Measurements from ENCODE around the gene CERS2.

The CERS2 gene

GRCh38 chr1:150999926-151000325 lies 25.3 kb upstream of the CERS2 start:
- DNase-seq = no peak

DNA sequence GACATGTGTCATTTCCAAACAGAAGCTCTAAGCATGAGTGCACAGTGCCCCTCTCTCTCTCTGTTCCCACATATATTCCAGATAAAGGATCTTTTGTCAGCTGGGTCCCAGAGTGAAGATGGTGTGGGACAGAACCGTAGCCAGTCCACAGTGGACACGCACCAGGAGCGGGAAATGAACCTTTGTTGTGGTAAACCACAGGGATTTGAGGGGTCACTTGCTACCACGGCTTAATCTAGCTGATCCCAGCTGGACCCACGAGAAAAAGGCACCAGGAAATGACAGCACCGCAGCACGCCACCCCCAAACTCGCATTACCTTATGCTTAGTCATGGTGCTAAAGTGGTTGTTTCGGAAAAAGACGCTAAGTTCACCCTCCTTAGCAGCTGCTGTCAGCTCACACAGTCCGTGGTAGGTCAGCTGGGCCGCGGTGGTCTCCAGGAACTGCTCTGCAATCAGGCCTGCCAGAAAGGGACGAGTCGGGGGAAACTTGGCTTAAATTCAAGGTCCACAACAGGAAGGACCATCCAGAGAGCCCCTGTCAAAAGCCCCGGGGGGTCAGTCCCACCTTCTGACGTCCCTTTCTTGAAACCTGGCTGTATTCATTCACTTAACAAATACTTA lies 24.5 kb upstream of the CERS2 start:
- no peak for DNase-seq

DNA sequence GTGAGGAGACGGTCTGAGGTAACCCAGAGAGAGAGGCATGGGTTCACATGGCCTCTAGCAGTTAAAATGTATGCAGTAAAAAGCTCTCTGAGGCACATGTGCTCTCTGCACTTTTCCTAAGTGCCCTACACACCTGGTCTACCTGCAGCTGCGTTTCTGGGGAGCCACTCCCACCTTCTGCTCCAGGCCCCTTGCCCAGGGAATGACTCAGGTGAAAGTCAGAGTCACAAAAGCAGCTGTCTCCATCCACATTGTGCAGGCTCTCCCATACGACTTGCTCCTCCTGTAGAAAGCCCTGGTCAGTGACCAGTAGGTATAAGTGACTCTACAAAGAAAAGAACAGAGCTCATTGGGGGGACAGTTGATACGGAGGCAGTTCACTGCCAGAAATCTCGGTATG lies 23.3 kb upstream of the CERS2 start:
- no peak for DNase-seq

DNA sequence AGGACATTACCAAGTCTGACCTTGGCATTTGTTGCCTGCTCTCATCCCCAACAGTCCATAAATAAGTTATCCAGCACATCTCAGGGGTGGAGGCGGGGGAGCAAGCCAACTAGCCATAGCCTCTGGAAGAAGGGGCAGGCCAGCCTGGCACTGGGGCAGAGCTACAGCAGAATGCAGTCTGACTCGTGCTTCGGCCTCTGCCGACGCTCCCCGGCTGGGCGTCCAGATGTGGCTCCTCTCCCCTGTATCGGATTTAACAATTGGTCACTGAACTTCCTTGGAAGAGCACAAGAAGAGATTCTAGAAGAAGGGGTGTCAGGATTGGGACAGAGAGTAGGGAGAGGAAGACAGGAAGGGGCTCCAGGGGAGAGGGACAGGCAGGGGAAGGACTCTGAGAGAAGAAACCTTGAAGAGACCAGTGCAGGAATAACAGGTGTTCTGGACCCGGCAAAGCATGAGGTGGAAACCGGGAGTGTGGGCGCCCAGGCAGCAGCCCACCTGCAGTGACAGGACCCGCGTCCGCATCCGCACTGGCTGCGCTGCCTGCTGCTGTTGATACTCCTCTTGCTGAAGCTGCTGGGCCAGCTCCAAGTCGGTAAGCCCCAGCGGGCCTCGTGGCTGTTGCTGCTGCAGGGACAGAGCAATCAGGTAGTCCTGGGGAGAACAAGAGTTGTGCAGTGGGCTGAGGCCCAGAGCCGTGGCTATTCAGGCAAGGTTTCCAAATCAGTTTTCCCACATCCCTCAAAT lies 22.7 kb upstream of the CERS2 start:
- DNase-seq = no peak

- peak; percentile 56 for DNase-seq
Observed at GRCh38 chr1:150995896-150996295, 21.3 kb upstream of the CERS2 start.

- no peak for DNase-seq
Observed at GRCh38 chr1:150995460-150995859, 20.8 kb upstream of the CERS2 start.

- DNase-seq = no peak
Observed at GRCh38 chr1:150994248-150994647, 19.6 kb upstream of the CERS2 start.

DNA sequence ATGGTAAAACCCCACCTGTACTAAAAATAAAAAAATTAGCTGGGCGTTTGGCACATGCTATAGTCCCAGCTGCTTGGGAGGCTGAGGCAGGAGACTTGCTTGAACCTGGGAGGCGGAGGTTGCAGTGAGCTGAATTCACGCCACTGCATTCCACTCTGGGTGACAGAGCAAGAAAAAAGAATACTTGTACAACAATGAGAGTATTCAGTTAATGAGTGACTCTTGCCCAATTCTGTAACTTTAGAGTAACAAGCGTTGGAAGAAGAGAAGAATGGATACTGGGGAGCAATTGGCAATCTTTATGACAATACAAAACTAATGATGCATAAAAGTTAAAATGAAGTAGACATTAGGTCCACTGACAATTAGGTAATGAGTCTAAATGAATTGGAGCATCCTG lies 18.0 kb upstream of the CERS2 start:
- DNase-seq = no peak

DNA sequence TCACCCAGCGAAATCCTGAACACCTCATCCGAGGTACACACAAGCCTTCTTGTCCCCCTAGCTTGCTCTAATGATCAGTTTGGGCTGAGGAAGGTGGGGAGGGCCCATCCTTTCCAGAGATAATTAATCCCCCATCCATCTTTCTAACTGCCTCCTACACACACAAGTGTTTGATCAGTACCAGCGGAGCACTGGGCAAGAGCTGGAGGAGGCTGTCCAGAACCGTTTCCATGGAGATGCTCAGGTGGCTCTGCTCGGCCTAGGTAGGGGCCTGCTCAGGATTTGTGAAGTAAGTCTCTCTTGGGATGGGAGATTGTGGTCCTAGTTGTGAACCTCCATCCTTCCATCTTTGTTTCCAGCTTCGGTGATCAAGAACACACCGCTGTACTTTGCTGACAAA lies 13.3 kb upstream of the CERS2 start:
- no peak for DNase-seq

DNA sequence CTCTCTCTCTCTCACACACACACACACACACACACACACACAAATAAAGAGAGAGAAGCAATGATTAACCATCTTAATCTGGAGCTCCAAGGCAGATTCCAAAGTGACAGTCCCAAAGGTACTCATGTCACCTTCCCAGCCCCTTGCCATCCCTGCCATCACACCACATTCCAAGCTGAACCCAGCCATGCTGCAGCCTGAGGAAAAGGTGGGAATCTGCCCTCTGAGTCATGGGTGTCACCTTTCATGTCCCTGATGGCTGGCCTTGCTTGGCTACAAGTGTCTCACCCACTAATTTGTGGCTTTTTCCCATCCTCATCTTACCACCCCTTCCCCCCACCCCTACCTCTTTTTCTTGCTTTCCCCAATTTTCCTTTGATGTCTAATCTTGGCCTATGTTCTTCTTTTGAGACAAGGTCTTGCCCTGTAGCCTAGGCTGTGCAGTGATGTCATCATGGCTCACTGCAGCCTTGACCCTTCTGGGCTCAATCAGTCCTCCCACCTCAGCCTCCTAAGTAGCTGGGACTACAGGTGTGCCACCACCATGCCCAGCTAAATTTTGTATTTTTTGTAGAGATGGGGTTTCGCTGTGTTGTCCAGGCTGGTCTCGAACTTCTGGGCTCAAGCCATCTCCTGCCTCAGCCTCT lies 10.7 kb upstream of the CERS2 start:
- DNase-seq = no peak

DNA sequence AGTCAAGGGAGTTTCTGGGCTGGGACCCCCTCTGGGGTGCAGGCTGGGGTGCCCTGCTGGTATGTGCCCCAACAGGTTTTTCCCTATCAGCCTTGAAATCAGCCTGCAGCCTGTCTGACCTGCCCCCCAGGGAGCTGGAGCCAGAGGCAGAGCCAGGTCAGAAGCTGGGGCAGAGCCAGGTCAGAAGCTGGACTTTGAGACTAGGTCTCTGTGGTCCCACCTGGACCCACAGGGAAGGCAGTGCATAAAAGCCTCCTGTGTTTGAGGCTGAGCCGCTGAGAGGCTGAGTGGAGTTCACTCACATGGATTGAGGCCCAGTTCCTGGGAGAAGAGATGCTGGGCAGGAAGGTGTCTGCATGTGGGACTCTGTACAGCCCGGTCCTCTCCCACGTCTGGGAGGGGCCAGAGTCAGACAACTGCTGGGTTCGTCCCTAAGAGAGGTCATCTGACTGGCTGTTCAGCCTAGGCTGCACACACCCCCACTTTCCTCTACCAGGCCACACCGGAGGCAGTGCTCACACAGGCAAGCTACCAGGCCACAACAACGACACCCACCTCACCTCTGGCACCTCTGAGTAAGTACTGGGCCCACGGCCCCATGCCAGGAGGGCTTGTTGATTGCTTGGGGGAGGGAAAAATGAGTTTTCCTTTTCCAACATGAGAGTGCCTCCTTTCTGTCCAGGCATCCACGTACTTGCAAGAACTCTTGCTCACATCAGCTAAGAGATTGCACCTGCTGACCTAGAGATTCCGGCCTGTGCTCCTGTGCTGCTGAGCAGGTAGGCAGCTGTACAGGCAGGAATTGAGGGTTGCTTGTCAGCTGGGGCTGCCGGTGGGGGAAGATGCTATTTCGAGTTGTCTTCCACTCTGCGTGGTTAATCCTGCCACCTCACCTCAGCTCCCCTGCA lies 7.4 kb upstream of the CERS2 start, which contains the start of gene ANXA9:
TSS of gene ANXA9 (plus strand) at position 488 of the 908 bp plus-strand sequence. CDS start 814 bp downstream, outside the sequence.
- peak; percentile 47 for DNase-seq

DNA sequence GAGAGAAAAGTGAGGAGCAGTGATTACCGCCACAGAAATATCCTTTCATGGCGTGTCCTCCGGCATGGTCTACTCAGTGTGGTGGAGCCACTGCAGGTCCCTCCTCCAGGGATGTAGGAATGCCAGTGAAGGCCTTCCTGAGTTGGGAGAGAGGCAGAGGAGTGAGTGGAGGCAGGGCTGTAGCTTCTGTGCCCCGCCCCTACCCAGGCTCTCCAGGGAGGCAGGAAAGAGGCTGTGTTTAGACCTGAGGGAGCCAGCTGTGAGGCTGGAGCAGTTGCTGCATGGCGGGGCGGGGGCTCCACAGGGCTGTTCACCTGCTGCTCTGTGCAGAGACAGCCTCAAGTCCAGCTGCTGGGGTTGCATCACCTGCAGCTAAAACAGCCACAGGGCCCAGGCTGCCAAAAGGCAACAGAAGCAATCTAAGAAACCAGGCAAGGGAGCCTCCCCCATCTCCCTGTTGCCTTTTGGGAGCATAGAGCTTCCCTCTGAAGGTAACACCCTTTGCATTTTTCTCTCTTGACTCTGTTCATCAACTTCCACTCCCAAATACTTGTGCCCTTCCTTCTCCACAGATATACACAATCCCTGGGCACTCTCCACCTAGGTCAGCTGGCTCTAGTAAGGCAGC lies 6.7 kb upstream of the CERS2 start:
- peak; percentile 40 for DNase-seq

GRCh38 chr1:150979092-150980056 lies 4.7 kb upstream of the CERS2 start:
- DNase-seq = peak; percentile 76

- DNase-seq = no peak
Observed at GRCh38 chr1:150976879-150977694, 2.5 kb upstream of the CERS2 start.

DNA sequence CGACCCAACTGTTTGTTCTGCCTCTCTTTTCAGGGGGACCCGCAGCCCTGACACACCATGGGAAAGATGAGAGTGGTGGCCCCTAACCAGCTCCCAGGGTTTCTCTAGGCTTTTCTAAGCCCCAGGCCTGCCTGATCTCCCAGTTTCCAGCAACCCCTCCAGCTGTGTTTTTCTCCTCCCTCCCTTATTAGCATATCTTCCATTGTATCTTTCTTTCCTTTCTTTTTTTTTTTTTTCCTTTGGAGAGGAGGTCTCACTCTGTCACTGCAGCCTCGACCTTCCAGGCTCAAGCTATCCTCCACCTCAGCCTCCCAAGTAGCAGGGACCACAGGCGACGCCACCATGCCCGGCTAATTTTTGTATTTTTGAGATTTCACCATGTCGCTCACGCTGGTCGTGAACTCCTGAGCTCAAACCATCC lies 1.8 kb upstream of the CERS2 start:
- no peak for DNase-seq

- DNase-seq = peak; percentile 82
Observed at GRCh38 chr1:150973836-150974579, 627 bp downstream of the CERS2 start.

GRCh38 chr1:150973258-150973835 lies 1.3 kb downstream of the CERS2 start:
- no peak for DNase-seq

- DNase-seq = no peak
Observed at GRCh38 chr1:150972417-150972940, 2.2 kb downstream of the CERS2 start.
